ENCODE measurements around the gene STAB2.

Gene STAB2

GRCh38 chr12:103811791-103812190, 224.7 kb downstream of the STAB2 start:
- Histone ChIP-seq H3K9me3 (ENCODE audit: low read length) (no peaks in the 10 kb centered on the region), H3K4me2 (ENCODE audit: low read length) (no peak overlapping the region), H3K79me2 (ENCODE audit: insufficient read depth, low read length) (no peaks in the 10 kb centered on the region), H3K9me2 (ENCODE audit: low read depth, low read length) (no peaks in the 10 kb centered on the region), H2AFZ (ENCODE audit: low read length) (no peak overlapping the region), H3K27me3 (ENCODE audit: insufficient read depth, low read length) (no peaks in the 10 kb centered on the region), H4K20me1 (ENCODE audit: insufficient read depth, low read length) (no peaks in the 10 kb centered on the region), H3K36me3 (ENCODE audit: insufficient read depth, low read length) (no peaks in the 10 kb centered on the region), H3K9ac (ENCODE audit: low read length) (no peak overlapping the region), H3F3A (ENCODE audit: insufficient read depth, low read length) (no peaks in the 10 kb centered on the region), H3K4me3 (ENCODE audit: low read depth, low read length, poor library complexity, severe bottlenecking) (no peak overlapping the region), H3K27ac (ENCODE audit: low read depth, low read length, poor library complexity, severe bottlenecking) (no peak overlapping the region), H3K4me1 (ENCODE audit: insufficient read depth, low read length, severe bottlenecking) (no peaks in the 10 kb centered on the region)
- no peak for TF ChIP-seq CTCF (IDR thresholded peaks at IDR 0.05; ENCODE audit: low read length)
- TF ChIP-seq EZH2 (IDR thresholded peaks at IDR 0.05; ENCODE audit: borderline replicate concordance, low read length), result no peak

DNA sequence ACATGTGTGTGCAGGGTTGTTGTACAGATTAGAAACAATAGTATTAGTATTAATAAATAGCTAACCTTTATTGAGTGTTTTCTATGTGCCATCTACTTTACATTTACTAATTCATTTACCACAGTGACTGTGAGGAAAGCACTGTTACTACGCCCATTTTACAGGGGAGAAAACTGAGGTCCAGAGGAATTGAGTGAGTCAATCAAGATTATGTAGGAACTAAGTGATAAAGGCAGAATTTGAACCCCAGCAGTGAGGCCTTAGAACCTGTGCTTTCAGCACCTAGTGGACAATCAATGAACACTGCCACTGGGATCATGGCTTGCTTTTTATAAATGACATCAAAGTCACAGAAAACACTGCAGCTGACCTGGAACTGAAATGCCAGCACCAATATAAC, 225.7 kb downstream of the STAB2 start:
- no peak overlapping the region for H2AFZ ChIP-seq (ENCODE audit: low read length)
- no peaks in the 10 kb centered on the region for H3F3A ChIP-seq (ENCODE audit: insufficient read depth, low read length)
- no peak overlapping the region for H3K27ac ChIP-seq (ENCODE audit: low read depth, low read length, poor library complexity, severe bottlenecking)
- H4K20me1 ChIP-seq (ENCODE audit: insufficient read depth, low read length), result no peaks in the 10 kb centered on the region
- TF ChIP-seq EZH2 (IDR thresholded peaks at IDR 0.05; ENCODE audit: borderline replicate concordance, low read length) (no peak), CTCF (IDR thresholded peaks at IDR 0.05; ENCODE audit: low read length) (no peak)
- no peaks in the 10 kb centered on the region for H3K4me1 ChIP-seq (ENCODE audit: insufficient read depth, low read length, severe bottlenecking)
- no peaks in the 10 kb centered on the region for H3K79me2 ChIP-seq (ENCODE audit: insufficient read depth, low read length)
- no peaks in the 10 kb centered on the region for H3K36me3 ChIP-seq (ENCODE audit: insufficient read depth, low read length)
- H3K9ac ChIP-seq (ENCODE audit: low read length), result no peak overlapping the region
- no peaks in the 10 kb centered on the region for H3K9me3 ChIP-seq (ENCODE audit: low read length)
- no peak overlapping the region for H3K4me2 ChIP-seq (ENCODE audit: low read length)
- no peak overlapping the region for H3K4me3 ChIP-seq (ENCODE audit: low read depth, low read length, poor library complexity, severe bottlenecking)
- no peaks in the 10 kb centered on the region for H3K9me2 ChIP-seq (ENCODE audit: low read depth, low read length)
- H3K27me3 ChIP-seq (ENCODE audit: insufficient read depth, low read length), result no peaks in the 10 kb centered on the region

DNA sequence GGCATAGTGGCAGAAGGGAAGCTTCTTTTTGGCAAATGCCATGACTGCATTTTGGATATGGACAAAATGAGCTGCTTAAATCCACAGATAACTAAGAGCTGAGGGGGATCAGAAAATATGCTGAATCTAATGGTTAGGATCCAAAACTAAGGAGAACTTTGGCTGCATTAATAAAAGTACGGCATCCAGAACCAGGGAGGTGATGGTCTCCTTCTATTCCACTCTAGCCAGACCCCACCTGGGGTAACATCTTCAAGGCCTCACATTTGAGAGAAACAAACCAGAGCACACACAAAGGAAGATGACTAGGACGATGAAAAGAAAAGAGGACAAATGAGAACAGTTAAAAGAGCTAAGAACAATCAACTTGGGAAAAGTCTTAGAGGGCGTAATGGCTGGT, 226.4 kb downstream of the STAB2 start:
- H3K36me3 ChIP-seq (ENCODE audit: insufficient read depth, low read length), result no peaks in the 10 kb centered on the region
- TF ChIP-seq EZH2 (IDR thresholded peaks at IDR 0.05; ENCODE audit: borderline replicate concordance, low read length) (no peak), CTCF (IDR thresholded peaks at IDR 0.05; ENCODE audit: low read length) (no peak)
- H3K27ac ChIP-seq (ENCODE audit: low read depth, low read length, poor library complexity, severe bottlenecking), result no peak overlapping the region

More for the DNA sequence above, 226.4 kb downstream of the STAB2 start:
- Histone ChIP-seq H3K4me2 (ENCODE audit: low read length) (no peak overlapping the region), H3K9me2 (ENCODE audit: low read depth, low read length) (no peaks in the 10 kb centered on the region), H3F3A (ENCODE audit: insufficient read depth, low read length) (no peaks in the 10 kb centered on the region), H3K9me3 (ENCODE audit: low read length) (no peaks in the 10 kb centered on the region), H3K4me1 (ENCODE audit: insufficient read depth, low read length, severe bottlenecking) (no peaks in the 10 kb centered on the region), H3K4me3 (ENCODE audit: low read depth, low read length, poor library complexity, severe bottlenecking) (no peak overlapping the region), H3K79me2 (ENCODE audit: insufficient read depth, low read length) (no peaks in the 10 kb centered on the region), H3K27me3 (ENCODE audit: insufficient read depth, low read length) (no peaks in the 10 kb centered on the region), H3K9ac (ENCODE audit: low read length) (no peak overlapping the region), H2AFZ (ENCODE audit: low read length) (no peak overlapping the region), H4K20me1 (ENCODE audit: insufficient read depth, low read length) (no peaks in the 10 kb centered on the region)
